Keratinocyte (primary cell): ENCODE measurements around the gene CMBL. TPM values are rescaled to one million over a fixed set of nuclear protein-coding genes. Genes with fewer than 3 reads are reported as not detected.

Source experiments
- DNase-seq: peaks from one replicate; pipeline ENCODE4 v3.0.0-alpha.2; 2011; ENCODE audit warnings: low read depth, missing footprints, low spot score
- FAIRE-seq: peaks from 2 replicates; lab custom pipeline; 2011; peaks lifted over from hg19 to GRCh38; lab: Jason Lieb, UNC
- H2AFZ ChIP-seq: 2 replicates; pipeline ENCODE4 v1.6.0; 2012; ENCODE audit warnings: low read length, control low read depth, inconsistent platforms; ENCODE audit not compliant: control insufficient read depth
- H3K27ac ChIP-seq: 2 replicates; pipeline ENCODE4 v1.5.1; 2011; ENCODE audit warnings: low read length; ENCODE audit not compliant: control insufficient read depth, insufficient read depth
- H3K27me3 ChIP-seq: 3 replicates; pipeline ENCODE4 v1.6.0; 2011; ENCODE audit warnings: low read length; ENCODE audit not compliant: control insufficient read depth, insufficient read depth; ENCODE audit errors: extremely low read depth
- H3K36me3 ChIP-seq, 2 experiments: 2 replicates in 1 of 2; 3 replicates in 1 of 2; pipeline ENCODE4 v1.5.1; 2011; ENCODE audit warnings: low read length in 2 of 2, mild to moderate bottlenecking in 1 of 2; ENCODE audit not compliant: control insufficient read depth in 2 of 2, insufficient read depth in 2 of 2; ENCODE audit errors: extremely low read depth in 1 of 2
- H3K4me1 ChIP-seq: 3 replicates; pipeline ENCODE4 v1.5.1; 2011; ENCODE audit warnings: low read length; ENCODE audit not compliant: control insufficient read depth, insufficient read depth; ENCODE audit errors: extremely low read depth
- H3K4me2 ChIP-seq: 3 replicates; pipeline ENCODE4 v1.6.0; 2011; ENCODE audit warnings: low read depth, low read length; ENCODE audit not compliant: control insufficient read depth, insufficient read depth; ENCODE audit errors: extremely low read depth
- H3K4me3 ChIP-seq, 3 experiments: fragments of 200-600 bp in 1 of 3; sonication (generic) in 1 of 3; 2 replicates in 2 of 3; 3 replicates in 1 of 3; pipeline ENCODE4 v1.5.1; 2011 to 2016; ENCODE audit warnings: low read length in 3 of 3, mild to moderate bottlenecking in 3 of 3, control low read depth in 2 of 3, inconsistent platforms in 1 of 3, low read depth in 1 of 3, mixed read lengths in 1 of 3, mixed run types in 1 of 3, moderate library complexity in 1 of 3; ENCODE audit not compliant: control insufficient read depth in 2 of 3, insufficient read depth in 2 of 3; ENCODE audit errors: extremely low read depth in 1 of 3
- H3K79me2 ChIP-seq: 2 replicates; pipeline ENCODE4 v1.6.0; 2012; ENCODE audit warnings: low read length; ENCODE audit not compliant: control insufficient read depth, insufficient read depth
- H3K9ac ChIP-seq: 3 replicates; pipeline ENCODE4 v1.6.0; 2011; ENCODE audit warnings: low read length; ENCODE audit not compliant: control insufficient read depth, insufficient read depth; ENCODE audit errors: extremely low read depth
- H3K9me1 ChIP-seq: 3 replicates; pipeline ENCODE4 v1.6.0; 2011; ENCODE audit warnings: low read length; ENCODE audit not compliant: control insufficient read depth, insufficient read depth; ENCODE audit errors: extremely low read depth
- H3K9me3 ChIP-seq: 2 replicates; pipeline ENCODE4 v1.5.1; 2012; ENCODE audit warnings: low read depth, low read length; ENCODE audit not compliant: control insufficient read depth
- H4K20me1 ChIP-seq: 3 replicates; pipeline ENCODE4 v1.6.0; 2011; ENCODE audit warnings: low read length; ENCODE audit not compliant: control insufficient read depth, insufficient read depth; ENCODE audit errors: extremely low read depth
- EZH2 ChIP-seq: IDR thresholded peaks from one replicate; pipeline ENCODE4 v1.6.1; 2012; ENCODE audit warnings: inconsistent platforms, mild to moderate bottlenecking, low read length, moderate library complexity
- dilution Hi-C: fragments of 300-500 bp; cut with MboI; formaldehyde crosslinking; loops from one replicate; pipeline ENCODE4 v1.7.0; 2020; ENCODE audit warnings: low sequenced_read_pairs; ENCODE audit not compliant: extremely low pct_ligation_motif_present
- polyA plus RNA-seq, 5 experiments: library from polyadenylated mRNA; depleted of rRNA in 3 of 5; stranded (reverse) in 3 of 5; stranded (forward) in 1 of 5; unstranded in 1 of 5; fragments of >200 nt; gene quantifications; 1 replicate in 1 of 5; 2 replicates in 3 of 5; 3 replicates in 1 of 5; pipeline versions ENCODE4 v1.2.1 to v1.2.3, GENCODE V29; 2011 to 2012; ENCODE audit warnings: missing spikeins in 2 of 5, low read depth in 1 of 5, low replicate concordance in 1 of 5
- TF ChIP-seq, protein P1 (sequence below), 3 experiments: IDR thresholded peaks in 1 of 3; conservative IDR thresholded peaks in 1 of 3; optimal IDR thresholded peaks in 1 of 3; 2 replicates in 2 of 3; 3 replicates in 1 of 3; pipeline versions ENCODE3 to v1.5.1; 2011; ENCODE audit warnings: low read length in 3 of 3, mild to moderate bottlenecking in 3 of 3, moderate library complexity in 2 of 3, control low read depth in 1 of 3, inconsistent platforms in 1 of 3; ENCODE audit not compliant: insufficient read depth in 2 of 3; ENCODE audit errors: extremely low read depth in 1 of 3

CMBL gene
- polyA plus RNA-seq, 1 donor (not counting 4 experiments of a cell fraction or from before 2014, with no cell fraction given), result 9.1 TPM

DNA sequence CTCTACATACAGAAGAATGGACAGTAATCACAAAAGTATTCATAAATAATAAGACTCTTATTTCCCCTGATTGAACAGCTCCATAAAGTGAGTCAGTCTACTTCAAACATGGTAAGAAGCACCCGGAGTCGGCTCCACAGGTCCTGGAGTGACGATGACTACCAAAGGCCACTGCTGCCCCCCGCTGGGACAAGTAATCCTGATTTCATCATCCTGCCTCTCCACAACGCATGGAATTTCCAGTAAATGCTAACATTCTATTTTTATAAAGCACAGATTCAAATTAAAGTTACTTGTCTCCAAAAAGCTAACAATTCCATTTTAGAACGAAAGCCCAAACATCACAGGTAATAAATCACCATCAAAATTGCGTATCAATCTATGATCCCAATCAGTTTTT is 74.2 kb downstream of the CMBL start:
- no peak overlapping the region for H3K27ac ChIP-seq
- H4K20me1 ChIP-seq, result no peaks in the 10 kb centered on the region
- no peak for TF ChIP-seq EZH2
- TF ChIP-seq, protein P1, sequence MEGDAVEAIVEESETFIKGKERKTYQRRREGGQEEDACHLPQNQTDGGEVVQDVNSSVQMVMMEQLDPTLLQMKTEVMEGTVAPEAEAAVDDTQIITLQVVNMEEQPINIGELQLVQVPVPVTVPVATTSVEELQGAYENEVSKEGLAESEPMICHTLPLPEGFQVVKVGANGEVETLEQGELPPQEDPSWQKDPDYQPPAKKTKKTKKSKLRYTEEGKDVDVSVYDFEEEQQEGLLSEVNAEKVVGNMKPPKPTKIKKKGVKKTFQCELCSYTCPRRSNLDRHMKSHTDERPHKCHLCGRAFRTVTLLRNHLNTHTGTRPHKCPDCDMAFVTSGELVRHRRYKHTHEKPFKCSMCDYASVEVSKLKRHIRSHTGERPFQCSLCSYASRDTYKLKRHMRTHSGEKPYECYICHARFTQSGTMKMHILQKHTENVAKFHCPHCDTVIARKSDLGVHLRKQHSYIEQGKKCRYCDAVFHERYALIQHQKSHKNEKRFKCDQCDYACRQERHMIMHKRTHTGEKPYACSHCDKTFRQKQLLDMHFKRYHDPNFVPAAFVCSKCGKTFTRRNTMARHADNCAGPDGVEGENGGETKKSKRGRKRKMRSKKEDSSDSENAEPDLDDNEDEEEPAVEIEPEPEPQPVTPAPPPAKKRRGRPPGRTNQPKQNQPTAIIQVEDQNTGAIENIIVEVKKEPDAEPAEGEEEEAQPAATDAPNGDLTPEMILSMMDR (optimal IDR thresholded peaks at IDR 0.05 in 1 of 3, IDR thresholded peaks at IDR 0.05 in 1 of 3, conservative IDR thresholded peaks at IDR 0.05 in 1 of 3; ENCODE audit: extremely low read depth in 1 of 3, insufficient read depth in 2 of 3, low read length in 3 of 3), result peak in 1 of 3 experiments; percentile 44
- dilution Hi-C loops, result no loop called here
- no peaks in the 10 kb centered on the region for H3K9me3 ChIP-seq
- H3K4me1 ChIP-seq, result no peaks in the 10 kb centered on the region
- H3K36me3 ChIP-seq, result peaks cover 0 to 5% of the 10 kb centered on the region in 2 experiments
- H3K9ac ChIP-seq, result no peak overlapping the region
- no peaks in the 10 kb centered on the region for H3K9me1 ChIP-seq
- FAIRE-seq, result no peak
- no peaks in the 10 kb centered on the region for H3K27me3 ChIP-seq
- H3K79me2 ChIP-seq, result no peaks in the 10 kb centered on the region
- no peak overlapping the region for H3K4me3 ChIP-seq
- H2AFZ ChIP-seq, result no peak overlapping the region
- no peak overlapping the region for H3K4me2 ChIP-seq
- no peak for DNase-seq

DNA sequence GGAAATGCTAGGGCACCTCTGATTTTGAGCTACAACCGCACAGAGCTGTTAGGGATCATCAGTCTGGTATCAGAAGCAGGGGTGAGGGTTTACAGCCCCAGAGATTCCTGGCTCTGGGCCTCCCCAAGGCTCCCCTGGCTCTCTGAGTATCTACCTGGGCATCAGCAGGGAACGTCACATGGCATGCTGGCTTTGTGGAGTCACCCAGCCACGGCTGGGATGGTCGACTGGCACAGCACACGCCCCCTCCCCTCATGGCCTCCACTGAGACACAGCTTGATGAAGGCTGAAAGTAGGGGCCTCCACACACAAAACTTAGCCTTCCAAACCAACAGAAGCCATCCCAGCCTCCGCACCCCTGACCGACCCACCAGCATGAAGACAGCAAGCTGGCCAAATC is 74.7 kb downstream of the CMBL start:
- dilution Hi-C loops, result no loop called here
- Histone ChIP-seq H3K36me3 (peaks cover 0 to 2% of the 10 kb centered on the region in 2 experiments), H3K9ac (no peak overlapping the region), H2AFZ (no peak overlapping the region), H3K4me1 (no peaks in the 10 kb centered on the region), H3K27ac (no peak overlapping the region), H3K27me3 (no peaks in the 10 kb centered on the region), H3K9me1 (no peaks in the 10 kb centered on the region), H3K4me2 (no peak overlapping the region), H4K20me1 (no peaks in the 10 kb centered on the region), H3K79me2 (no peaks in the 10 kb centered on the region), H3K4me3 (no peak overlapping the region), H3K9me3 (no peaks in the 10 kb centered on the region)
- no peak for FAIRE-seq
- no peak for TF ChIP-seq EZH2
- TF ChIP-seq, protein P1 (optimal IDR thresholded peaks at IDR 0.05 in 1 of 3, IDR thresholded peaks at IDR 0.05 in 1 of 3, conservative IDR thresholded peaks at IDR 0.05 in 1 of 3; ENCODE audit: extremely low read depth in 1 of 3, insufficient read depth in 2 of 3, low read length in 3 of 3), result no peak
- DNase-seq, result no peak
